ENCODE measurements around the gene ABCC6.
"Not testable (repeated sequence)": the region's sequence is repeated elsewhere in the genome, so short reads cannot be mapped to it uniquely, and the experiment has no call there.

The ABCC6 gene

DNA sequence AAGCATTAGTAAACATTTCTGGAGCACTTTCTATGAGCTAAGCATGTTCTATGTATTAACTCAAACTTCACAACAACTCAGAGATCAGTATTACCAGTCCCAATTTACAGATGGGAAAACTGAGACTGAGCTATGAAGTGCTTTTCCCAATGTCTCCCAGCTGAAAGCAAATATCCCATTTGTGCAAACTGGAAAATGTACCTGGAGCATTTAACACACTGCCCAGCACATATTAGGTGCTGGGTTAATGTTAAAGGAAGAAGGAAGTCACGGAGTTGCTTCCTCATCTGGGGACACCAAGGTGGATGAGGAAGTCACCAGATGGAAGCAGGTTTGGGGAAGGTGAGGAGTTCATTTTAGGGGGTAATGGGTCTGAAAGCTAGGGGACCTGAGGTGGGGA, 66.1 kb downstream of the ABCC6 start:
- no peak for DNase-seq (ENCODE audit: low read depth)

GRCh38 chr16:16155234-16155633, 68.1 kb downstream of the ABCC6 start:
- no peak overlapping the region for H3K4me3 ChIP-seq (ENCODE audit: low read depth, low read length)
- no peak for TF ChIP-seq CTCF (IDR thresholded peaks at IDR 0.05; ENCODE audit: low read depth, low read length, missing control alignments)
- in situ Hi-C loops (cut with HindIII; ENCODE audit: low sequenced_read_pairs) = no loop called here
- no peak for DNase-seq (ENCODE audit: low read depth)

More for the DNA sequence above, 66.1 kb downstream of the ABCC6 start:
- H3K4me3 ChIP-seq (ENCODE audit: low read depth, low read length) = no peak overlapping the region
- no peak for TF ChIP-seq CTCF (IDR thresholded peaks at IDR 0.05; ENCODE audit: low read depth, low read length, missing control alignments)
- in situ Hi-C loops (cut with HindIII; ENCODE audit: low sequenced_read_pairs) = no loop called here

- in situ Hi-C loops (cut with HindIII; ENCODE audit: low sequenced_read_pairs) = no loop called here
- no peak for DNase-seq (ENCODE audit: low read depth)
- TF ChIP-seq CTCF (IDR thresholded peaks at IDR 0.05; ENCODE audit: low read depth, low read length, missing control alignments) = no peak
- H3K4me3 ChIP-seq (ENCODE audit: low read depth, low read length) = no peak overlapping the region
Measured at GRCh38 chr16:16154281-16154951, 68.9 kb downstream of the ABCC6 start.

DNA sequence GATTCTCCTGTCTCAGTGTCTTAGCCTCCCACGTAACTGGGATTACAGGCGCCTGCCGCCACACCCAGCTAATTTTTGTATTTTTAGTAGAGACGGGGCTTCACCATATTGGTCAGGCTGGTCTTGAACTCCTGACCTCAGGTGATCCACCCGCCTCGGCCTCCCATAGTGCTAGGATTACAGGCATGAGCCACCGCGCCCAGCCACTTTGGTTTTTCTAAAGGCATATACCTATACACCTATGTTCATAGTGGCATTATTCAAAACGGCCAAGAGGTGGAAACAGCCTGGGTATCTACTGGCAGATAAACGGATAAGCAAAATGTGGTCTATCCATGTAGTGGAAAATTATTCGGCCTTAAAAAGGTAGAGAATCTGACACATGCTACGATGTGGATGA, 70.3 kb downstream of the ABCC6 start:
- H3K4me3 ChIP-seq (ENCODE audit: low read depth, low read length); DNase-seq (ENCODE audit: low read depth); in situ Hi-C loops (cut with HindIII; ENCODE audit: low sequenced_read_pairs): not testable (repeated sequence)

GRCh38 chr16:16151315-16151714, 72.0 kb downstream of the ABCC6 start:
- no peak for DNase-seq (ENCODE audit: low read depth)
- H3K4me3 ChIP-seq (ENCODE audit: low read depth, low read length) = no peak overlapping the region
- in situ Hi-C loops (cut with HindIII; ENCODE audit: low sequenced_read_pairs) = no loop called here
- TF ChIP-seq CTCF (IDR thresholded peaks at IDR 0.05; ENCODE audit: low read depth, low read length, missing control alignments) = no peak

GRCh38 chr16:16150878-16151152, 72.5 kb downstream of the ABCC6 start:
- TF ChIP-seq CTCF (IDR thresholded peaks at IDR 0.05; ENCODE audit: low read depth, low read length, missing control alignments) = no peak
- DNase-seq (ENCODE audit: low read depth) = no peak
- in situ Hi-C loops (cut with HindIII; ENCODE audit: low sequenced_read_pairs) = no loop called here
- H3K4me3 ChIP-seq (ENCODE audit: low read depth, low read length) = no peak overlapping the region

DNA sequence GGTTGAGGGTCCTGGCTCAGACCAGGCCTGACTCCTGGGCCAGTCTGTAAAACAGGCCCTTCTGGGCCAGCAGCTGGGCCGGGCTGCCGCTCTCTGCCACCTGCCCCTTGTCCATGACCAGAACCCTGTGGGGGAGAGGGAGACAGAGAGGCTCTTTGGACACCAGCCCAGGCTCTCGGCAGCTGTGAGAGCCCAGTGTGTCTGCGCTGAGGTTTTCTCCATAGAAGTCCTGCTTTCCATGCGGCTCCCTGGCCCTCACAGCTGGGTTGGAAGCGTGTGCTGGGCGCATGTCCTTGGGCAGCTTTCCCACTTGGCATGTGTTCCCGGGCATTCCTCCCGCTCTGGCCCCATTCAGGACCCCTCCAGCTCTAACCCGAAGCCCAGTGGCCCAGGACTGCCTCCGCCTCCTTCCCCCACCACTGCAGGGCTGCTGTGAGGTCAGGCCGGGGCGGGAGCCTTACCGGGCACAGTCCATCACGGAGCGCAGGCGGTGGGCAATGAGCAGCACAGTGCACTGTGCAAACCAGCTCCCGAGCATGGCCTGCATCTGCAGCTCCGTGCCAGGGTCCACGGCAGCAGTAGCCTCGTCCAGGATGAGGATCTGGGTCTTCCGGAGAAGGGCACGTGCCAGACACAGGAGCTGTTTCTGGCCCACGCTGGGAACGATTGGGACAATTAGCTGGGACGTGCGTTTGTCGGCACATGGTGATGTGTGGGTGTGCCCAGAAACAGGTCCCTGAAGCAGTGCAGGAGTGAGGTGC, 73.0 kb downstream of the ABCC6 start:
- in situ Hi-C loops (cut with HindIII; ENCODE audit: low sequenced_read_pairs) = no loop called here
- no peak for TF ChIP-seq CTCF (IDR thresholded peaks at IDR 0.05; ENCODE audit: low read depth, low read length, missing control alignments)
- DNase-seq (ENCODE audit: low read depth) = peak; percentile 46
- no peak overlapping the region for H3K4me3 ChIP-seq (ENCODE audit: low read depth, low read length)

Measured in astrocyte of the cerebellum (primary cell).